ENCODE data around the gene MSLN. TPM values are rescaled to one million over a fixed set of nuclear protein-coding genes. Genes with fewer than 3 reads are reported as not detected.

Gene MSLN
- total and polyA plus RNA-seq, 2 of the 13 experiments (the other 11 are each of a cell fraction or from before 2014, with no cell fraction given): 2.0 to 2.3 TPM

GRCh38 chr16:813204-813915 lies 52.8 kb downstream of the MSLN start (continued):
- no peak for TF ChIP-seq NCOA1 (CRISPR knock-in tag; IDR thresholded peaks at IDR 0.05)
- no peak for TF ChIP-seq HNF4G (IDR thresholded peaks at IDR 0.05; ENCODE audit: borderline replicate concordance, low read depth, low read length)
- TF ChIP-seq HNF4G (CRISPR knock-in tag; IDR thresholded peaks at IDR 0.05; ENCODE audit: borderline replicate concordance, low read depth): no peak
- TF ChIP-seq STAG1 (CRISPR knock-in tag; IDR thresholded peaks at IDR 0.05): peak; percentile 97
- peak; percentile 27 for TF ChIP-seq XRCC5 (optimal IDR thresholded peaks at IDR 0.05; ENCODE audit: low read length)
- TF ChIP-seq, protein P1, sequence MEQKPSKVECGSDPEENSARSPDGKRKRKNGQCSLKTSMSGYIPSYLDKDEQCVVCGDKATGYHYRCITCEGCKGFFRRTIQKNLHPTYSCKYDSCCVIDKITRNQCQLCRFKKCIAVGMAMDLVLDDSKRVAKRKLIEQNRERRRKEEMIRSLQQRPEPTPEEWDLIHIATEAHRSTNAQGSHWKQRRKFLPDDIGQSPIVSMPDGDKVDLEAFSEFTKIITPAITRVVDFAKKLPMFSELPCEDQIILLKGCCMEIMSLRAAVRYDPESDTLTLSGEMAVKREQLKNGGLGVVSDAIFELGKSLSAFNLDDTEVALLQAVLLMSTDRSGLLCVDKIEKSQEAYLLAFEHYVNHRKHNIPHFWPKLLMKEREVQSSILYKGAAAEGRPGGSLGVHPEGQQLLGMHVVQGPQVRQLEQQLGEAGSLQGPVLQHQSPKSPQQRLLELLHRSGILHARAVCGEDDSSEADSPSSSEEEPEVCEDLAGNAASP (CRISPR knock-in tag; IDR thresholded peaks at IDR 0.05; ENCODE audit: borderline replicate concordance): 0 out of 2 replicates have a peak, but pooled peaks have one; percentile 45
- no peak for TF ChIP-seq PAX8 (CRISPR knock-in tag; IDR thresholded peaks at IDR 0.05; ENCODE audit: borderline replicate concordance)
- TF ChIP-seq ARNT2 (CRISPR knock-in tag; IDR thresholded peaks at IDR 0.05; ENCODE audit: low read depth): peak; percentile 36; the same call in 1 of the 2 replicates
- peak; percentile 47; the same call in 1 of the 2 replicates for TF ChIP-seq ETV5 (CRISPR knock-in tag; IDR thresholded peaks at IDR 0.05; ENCODE audit: borderline replicate concordance)
- 0 out of 2 replicates have a peak, but pooled peaks have one; percentile 8 for TF ChIP-seq FOSL2 (CRISPR knock-in tag; IDR thresholded peaks at IDR 0.05)
- TF ChIP-seq GABPB1 (CRISPR knock-in tag; IDR thresholded peaks at IDR 0.05): peak; percentile 49; the same call in 1 of the 2 replicates
- 0 out of 2 replicates have a peak, but pooled peaks have one; percentile 26 for TF ChIP-seq ETV6 (CRISPR knock-in tag; conservative IDR thresholded peaks at IDR 0.05)

Data from HepG2 (cell line).